Stimulated activated CD8-positive, alpha-beta memory T cell treated with anti-CD3 and anti-CD28 coated beads, Interleukin-7, amount 100 ng/mL, for 48 hours (primary cell): ENCODE results near the gene CLEC16A.
A peak's percentile ranks its signal among the peaks of the same experiment; 100 is the strongest.

Experiments used
- DNase-seq, 2 donors: peaks; one replicate each; pipeline ENCODE4 v3.0.0-alpha.2; 2020; ENCODE audit warnings: low read depth in 1 of 2; ENCODE audit errors: extremely low read depth in 1 of 2

CLEC16A gene

GRCh38 chr16:11147754-11148444, 203.5 kb downstream of the CLEC16A start:
- DNase-seq = no peak

- no peak for DNase-seq
These were observed 204.8 kb downstream of the CLEC16A start for GRCh38 chr16:11149011-11149616.

- no peak for DNase-seq
These were observed 205.8 kb downstream of the CLEC16A start for GRCh38 chr16:11150190-11150589.

GRCh38 chr16:11151156-11151884, 207.0 kb downstream of the CLEC16A start:
- DNase-seq = no peak

GRCh38 chr16:11151885-11152629, 207.7 kb downstream of the CLEC16A start:
- no peak for DNase-seq

- DNase-seq = no peak
These were observed 208.4 kb downstream of the CLEC16A start for GRCh38 chr16:11152677-11153331.

- peak in 1 of 2 donors; percentile 60 for DNase-seq
These were observed 211.0 kb downstream of the CLEC16A start for GRCh38 chr16:11155284-11155806.

GRCh38 chr16:11156401-11156800, 212.0 kb downstream of the CLEC16A start:
- no peak for DNase-seq

- no peak for DNase-seq
These were observed 212.8 kb downstream of the CLEC16A start for GRCh38 chr16:11157143-11157542.

GRCh38 chr16:11158018-11158417, 213.7 kb downstream of the CLEC16A start:
- no peak for DNase-seq

- DNase-seq = no peak
These were observed 214.9 kb downstream of the CLEC16A start for GRCh38 chr16:11159282-11159681.

GRCh38 chr16:11160676-11161115, 216.3 kb downstream of the CLEC16A start:
- peak in 1 of 2 donors; percentile 44 for DNase-seq

- DNase-seq = no peak
These were observed 217.1 kb downstream of the CLEC16A start for GRCh38 chr16:11161439-11161838.

- DNase-seq = no peak
These were observed 217.6 kb downstream of the CLEC16A start for GRCh38 chr16:11161974-11162373.

GRCh38 chr16:11162586-11163268, 218.4 kb downstream of the CLEC16A start:
- DNase-seq = no peak

- no peak for DNase-seq
These were observed 219.4 kb downstream of the CLEC16A start for GRCh38 chr16:11163761-11164261.

GRCh38 chr16:11164482-11165270, 220.3 kb downstream of the CLEC16A start:
- no peak for DNase-seq

- DNase-seq = no peak
These were observed 221.0 kb downstream of the CLEC16A start for GRCh38 chr16:11165349-11165748.
